HG03175 (cell line): Measurements from ENCODE around the gene TDP2.
A peak's percentile ranks its signal among the peaks of the same experiment; 100 is the strongest.

Experiments used
- ATAC-seq: cut with Tn5 transposase; IDR thresholded peaks from one replicate; pipeline ENCODE4 v1.9.1; 2021; ENCODE audit warnings: mild to moderate bottlenecking, moderate library complexity; ENCODE audit not compliant: unreplicated experiment

The TDP2 gene

GRCh38 chr6:24666641-24667377 is at the start of gene TDP2, which contains the start of gene ACOT13:
Gene TDP2 (minus strand): TSS chr6:24666899. CDS start chr6:24666862, 37 bp downstream.
Gene ACOT13 (plus strand): TSS chr6:24667077. CDS start chr6:24667264, 187 bp downstream.
- ATAC-seq, result peak; percentile 95

GRCh38 chr6:24710519-24711303 is 44.0 kb upstream of the TDP2 start:
- no peak for ATAC-seq

- ATAC-seq, result no peak
These were observed 42.5 kb upstream of the TDP2 start for GRCh38 chr6:24709014-24709711.

- ATAC-seq, result no peak
These were observed 41.9 kb upstream of the TDP2 start for GRCh38 chr6:24708612-24709011.

- ATAC-seq, result no peak
These were observed 37.8 kb upstream of the TDP2 start for GRCh38 chr6:24704468-24704867.

GRCh38 chr6:24702720-24703282 is 36.1 kb upstream of the TDP2 start:
- ATAC-seq, result no peak

GRCh38 chr6:24699521-24700359 is 33.0 kb upstream of the TDP2 start:
- ATAC-seq, result no peak

- no peak for ATAC-seq
These were observed 29.4 kb upstream of the TDP2 start for GRCh38 chr6:24696097-24696496.

- ATAC-seq, result peak; percentile 63
These were observed 28.9 kb upstream of the TDP2 start for GRCh38 chr6:24695635-24696034.

- no peak for ATAC-seq
These were observed 27.5 kb upstream of the TDP2 start for GRCh38 chr6:24694198-24694597.

GRCh38 chr6:24692848-24693592 is 26.3 kb upstream of the TDP2 start:
- ATAC-seq, result no peak

- no peak for ATAC-seq
These were observed 25.7 kb upstream of the TDP2 start for GRCh38 chr6:24692415-24692814.

- ATAC-seq, result no peak
These were observed 25.3 kb upstream of the TDP2 start for GRCh38 chr6:24692003-24692402.

- no peak for ATAC-seq
These were observed 24.9 kb upstream of the TDP2 start for GRCh38 chr6:24691550-24691949.

- no peak for ATAC-seq
These were observed 23.9 kb upstream of the TDP2 start for GRCh38 chr6:24690593-24690992.

GRCh38 chr6:24689964-24690363 is 23.3 kb upstream of the TDP2 start:
- ATAC-seq, result no peak

GRCh38 chr6:24686946-24687345 is 20.2 kb upstream of the TDP2 start:
- no peak for ATAC-seq

- ATAC-seq, result no peak
These were observed 19.7 kb upstream of the TDP2 start for GRCh38 chr6:24686408-24686807.
